RWPE2 (cell line): ENCODE results near the gene PYHIN1.

Experiments used
- ATAC-seq: fragments of 200-7000 bp; cut with Tn5 transposase; 3 replicates; pipeline ENCODE4 v1.9.1; 2021; ENCODE audit warnings: low read depth
- DNase-seq: peaks from one replicate; pipeline ENCODE4 v3.0.0-alpha.2; 2020; ENCODE audit warnings: low spot score
- H3K27ac ChIP-seq: fragments of 450-650 bp; 2 replicates; pipeline ENCODE4 v1.5.1; 2017; ENCODE audit warnings: mild to moderate bottlenecking; ENCODE audit not compliant: poor library complexity, severe bottlenecking
- H3K27me3 ChIP-seq: fragments of 250-450 bp; sonication (Bioruptor Pico); 2 replicates; pipeline ENCODE4 v1.5.1; 2021; ENCODE audit warnings: mild to moderate bottlenecking, moderate library complexity; ENCODE audit not compliant: insufficient read depth, poor library complexity, severe bottlenecking
- H3K36me3 ChIP-seq: fragments of 250-450 bp; sonication (Bioruptor Pico); 2 replicates; pipeline ENCODE4 v1.5.1; 2020; ENCODE audit warnings: low read depth, mild to moderate bottlenecking, moderate library complexity
- H3K4me1 ChIP-seq: fragments of 250-450 bp; sonication (Bioruptor Pico); 2 replicates; pipeline ENCODE4 v1.5.1; 2021; ENCODE audit warnings: mild to moderate bottlenecking, moderate library complexity; ENCODE audit not compliant: insufficient read depth, poor library complexity, severe bottlenecking
- H3K4me3 ChIP-seq: fragments of 250-450 bp; sonication (Bioruptor Pico); 2 replicates; pipeline ENCODE4 v1.5.1; 2021; ENCODE audit warnings: mild to moderate bottlenecking, moderate library complexity; ENCODE audit not compliant: severe bottlenecking
- H3K9me3 ChIP-seq: fragments of 250-450 bp; sonication (Bioruptor Pico); 2 replicates; pipeline ENCODE4 v1.5.1; 2021; ENCODE audit warnings: mild to moderate bottlenecking, moderate library complexity; ENCODE audit not compliant: severe bottlenecking
- CTCF ChIP-seq: fragments of 450-650 bp; IDR thresholded peaks from one replicate; pipeline ENCODE4 v1.5.1; 2017; ENCODE audit warnings: mild to moderate bottlenecking, moderate library complexity; ENCODE audit not compliant: poor library complexity, severe bottlenecking

PYHIN1 gene

GRCh38 chr1:158979229-158979628 is 47.9 kb downstream of the PYHIN1 start:
- Histone ChIP-seq H3K27ac (no peak overlapping the region), H3K9me3 (no peaks in the 10 kb centered on the region), H3K4me1 (no peaks in the 10 kb centered on the region), H3K36me3 (no peaks in the 10 kb centered on the region), H3K4me3 (no peak overlapping the region), H3K27me3 (no peaks in the 10 kb centered on the region)
- DNase-seq (no peak), ATAC-seq (no peak)
- TF ChIP-seq CTCF = no peak

GRCh38 chr1:158983235-158983634 is 51.9 kb downstream of the PYHIN1 start:
- Histone ChIP-seq H3K27ac (no peak overlapping the region), H3K36me3 (no peaks in the 10 kb centered on the region), H3K4me3 (no peak overlapping the region), H3K4me1 (no peaks in the 10 kb centered on the region), H3K27me3 (no peaks in the 10 kb centered on the region), H3K9me3 (no peaks in the 10 kb centered on the region)
- DNase-seq (no peak), ATAC-seq (no peak)
- TF ChIP-seq CTCF = no peak

- no peaks in the 10 kb centered on the region for H3K27me3 ChIP-seq
- no peaks in the 10 kb centered on the region for H3K36me3 ChIP-seq
- no peaks in the 10 kb centered on the region for H3K9me3 ChIP-seq
- H3K4me1 ChIP-seq = no peaks in the 10 kb centered on the region
- no peak overlapping the region for H3K4me3 ChIP-seq
- TF ChIP-seq CTCF = no peak
- DNase-seq (no peak), ATAC-seq (no peak)
- no peak overlapping the region for H3K27ac ChIP-seq
Measured at GRCh38 chr1:158984386-158984785, 53.0 kb downstream of the PYHIN1 start.

GRCh38 chr1:158989424-158989823 is 58.1 kb downstream of the PYHIN1 start:
- ATAC-seq = no peak
- no peak for DNase-seq
- Histone ChIP-seq H3K27me3 (no peaks in the 10 kb centered on the region), H3K27ac (no peak overlapping the region), H3K36me3 (no peaks in the 10 kb centered on the region), H3K9me3 (no peaks in the 10 kb centered on the region), H3K4me3 (no peak overlapping the region), H3K4me1 (no peaks in the 10 kb centered on the region)
- TF ChIP-seq CTCF = no peak

GRCh38 chr1:158992787-158993312 is 61.5 kb downstream of the PYHIN1 start:
- no peak for ATAC-seq
- TF ChIP-seq CTCF = no peak
- Histone ChIP-seq H3K4me3 (no peak overlapping the region), H3K36me3 (no peaks in the 10 kb centered on the region), H3K27me3 (no peaks in the 10 kb centered on the region), H3K9me3 (no peaks in the 10 kb centered on the region), H3K4me1 (no peaks in the 10 kb centered on the region), H3K27ac (no peak overlapping the region)
- DNase-seq = no peak
